Heart left ventricle (tissue), 16 donors: ENCODE results near the gene GTF2E1. TPM values are rescaled to one million over a fixed set of nuclear protein-coding genes. Genes with fewer than 3 reads are reported as not detected.
"Not testable (repeated sequence)": the region's sequence is repeated elsewhere in the genome, so short reads cannot be mapped to it uniquely, and the experiment has no call there.

ENCODE experiments used
- ATAC-seq, 4 donors: fragments of 200-7000 bp; cut with Tn5 transposase; one replicate each; pipeline ENCODE4 v1.9.1; 2020 to 2022; ENCODE audit warnings: moderate library complexity in 4 of 4, mild to moderate bottlenecking in 3 of 4, moderate number of reproducible peaks in 1 of 4
- DNase-seq, 5 donors: peaks; one replicate each; pipeline ENCODE4 v3.0.0-alpha.2; 2020
- H3K27ac ChIP-seq, 12 donors: fragments of 200-600 bp; sonication (generic) in 4 of 12; one replicate each; pipeline versions ENCODE4 v1.5.0 to v1.8.0; 2016 to 2022; ENCODE audit warnings: mild to moderate bottlenecking in 2 of 12
- H3K27me3 ChIP-seq, 9 donors: fragments of 200-600 bp; sonication (generic) in 2 of 9; one replicate each; pipeline versions ENCODE4 v1.5.1 to v1.8.0; 2016 to 2022; ENCODE audit warnings: mild to moderate bottlenecking in 3 of 9
- H3K36me3 ChIP-seq, 9 donors: fragments of 200-600 bp; sonication (generic) in 2 of 9; one replicate each; pipeline versions ENCODE4 v1.5.0 to v1.8.0; 2018 to 2022; ENCODE audit warnings: mild to moderate bottlenecking in 2 of 9
- H3K4me1 ChIP-seq, 12 donors: fragments of 200-600 bp; sonication (generic) in 4 of 12; one replicate each; pipeline versions ENCODE4 v1.5.0 to v1.8.0; 2016 to 2022; ENCODE audit warnings: mild to moderate bottlenecking in 3 of 12
- H3K4me3 ChIP-seq, 12 donors: fragments of 200-600 bp; sonication (generic) in 4 of 12; one replicate each; pipeline versions ENCODE4 v1.5.0 to v1.8.0; 2017 to 2022; ENCODE audit warnings: mild to moderate bottlenecking in 9 of 12, moderate library complexity in 4 of 12
- H3K9me3 ChIP-seq, 12 donors: fragments of 200-600 bp; sonication (generic) in 4 of 12; one replicate each; pipeline versions ENCODE4 v1.5.0 to v1.8.0; 2016 to 2022; ENCODE audit warnings: mild to moderate bottlenecking in 1 of 12
- CTCF ChIP-seq, 12 donors: fragments of 200-600 bp; sonication (generic) in 4 of 12; IDR thresholded peaks; one replicate each; pipeline versions ENCODE4 v1.5.0 to v1.8.0; 2018 to 2022; ENCODE audit warnings: antibody characterized with exemption in 12 of 12, mild to moderate bottlenecking in 5 of 12
- POLR2A ChIP-seq, 2 donors: fragments of 450-650 bp; IDR thresholded peaks; one replicate each; pipeline ENCODE4 v1.6.1; 2017; ENCODE audit warnings: antibody characterized with exemption in 2 of 2, mild to moderate bottlenecking in 2 of 2, moderate library complexity in 2 of 2
- WGBS, 4 donors: extraction: QIAGEN DNeasy Blood & Tissue Kit in 2 of 4; methylation state at CpG; one replicate each; pipeline versions ENCODE4 v1.1.5 to v1.1.7; 2013 to 2018; 5-methylcytosine and 5-hydroxymethylcytosine counted together
- intact Hi-C, 10 donors: fragments of 100-400 bp; cut with DNase I; formaldehyde crosslinking; loops; one replicate each; pipeline versions ENCODE4 v1.11.1 to v1.14.2; 2022
- polyA plus RNA-seq, 2 donors: library from polyadenylated mRNA; stranded (reverse); fragments of 200-250 nt; gene quantifications; one replicate each; pipeline ENCODE4 v1.2.3, GENCODE V29; 2013
- total RNA-seq, 9 donors: library from RNA; depleted of rRNA in 2 of 9; stranded (reverse); fragments of >200 nt in 2 of 9; fragmentation: NEBNext Ultra II Directional in 3 of 9; extraction: Animal tissue kit (Norgen Biotek cat#: 25700) in 3 of 9; gene quantifications; one replicate each; pipeline versions ENCODE4 v1.1.0 to v1.2.4, GENCODE V29; 2016 to 2023
- donor health status: ischemic (EF 13 %, LVEDD 7.1; RV severe dilation, severe dysfunction).
- donor health status: healthy with polysubstance abuse.
- donor health status: DM: no; HTN: yes; CAD: no.
- donor health status: DM: no; HTN: no; CAD: no.
- donor health status: ischemic (EF 25% LVEDD 6.9; RV normal size, moderate dysfunction).
- donor health status: ischemic (EF 25% LVEDD 5.7; RV mildly dilated, moderate dysfunction).
- donor health status: healthy.
- donor health status: DM: yes; HTN: yes; CAD: no.
- donor health status: ischemic (EF 35%, LVEDD 5.7; RV mildly dilated, moderate dysfunction).
- donor health status: nonischemic (EF 11% LVEDD 7.7; RV severe dilation, severe dysfunction).
- donor health status: DM: yes; HTN: yes; CAD: no.
- donor health status: PGD.
- donor health status: ischemic (EF 29% LVEDD 5.4; RV normal size, mild dysfunction).
- donor health status: nonischemic (EF 23%, LVEDD 6.1; RV moderate dilation, normal function).

Gene GTF2E1
- total and polyA plus RNA-seq, 11 donors, result 3.7 to 15.1 (median 10.8) TPM

GRCh38 chr3:120778776-120779175 lies 36.2 kb downstream of the GTF2E1 start:
- intact Hi-C loops, result no loop called here
- TF ChIP-seq CTCF (IDR thresholded peaks at IDR 0.05) (no peak), POLR2A (IDR thresholded peaks at IDR 0.05) (no peak)
- Histone ChIP-seq H3K36me3 (peaks cover 0 to 65% (median 35%) of the 10 kb centered on the region in 9 donors), H3K4me1 (no peaks in the 10 kb centered on the region), H3K4me3 (no peak overlapping the region), H3K9me3 (no peaks in the 10 kb centered on the region), H3K27ac (no peak overlapping the region), H3K27me3 (no peaks in the 10 kb centered on the region)
- WGBS, 4 donors, result 98% methylated on average over 3 of the region's 3 CpGs
- no peak for DNase-seq
- no peak for ATAC-seq

- ATAC-seq (peak in 1 of 4 donors; percentile 22), DNase-seq (no peak)
- Histone ChIP-seq H3K36me3 (peaks cover 0 to 57% (median 30%) of the 10 kb centered on the region in 9 donors), H3K4me3 (no peak overlapping the region), H3K27me3 (no peaks in the 10 kb centered on the region), H3K27ac (no peak overlapping the region), H3K4me1 (no peaks in the 10 kb centered on the region), H3K9me3 (no peaks in the 10 kb centered on the region)
- 87 to 91% (median 90%) methylated on average over 13 of the region's 13 CpGs for WGBS, 4 donors
- TF ChIP-seq POLR2A (IDR thresholded peaks at IDR 0.05) (no peak), CTCF (IDR thresholded peaks at IDR 0.05) (no peak)
- intact Hi-C loops, result no loop called here
Measured at GRCh38 chr3:120780977-120781376, 38.4 kb downstream of the GTF2E1 start.

- intact Hi-C loops, ATAC-seq, H3K27me3 ChIP-seq, H3K4me1 ChIP-seq, DNase-seq, H3K9me3 ChIP-seq, H3K4me3 ChIP-seq, H3K27ac ChIP-seq: not testable (repeated sequence)
- H3K36me3 ChIP-seq, result peaks cover 0 to 21% (median 15%) of the 10 kb centered on the region in 9 donors
- 74 to 92% (median 82%) methylated on average over 5 of the region's 5 CpGs for WGBS, 4 donors
Measured at GRCh38 chr3:120785832-120786231, 43.3 kb downstream of the GTF2E1 start.

GRCh38 chr3:120791010-120791409 lies 48.5 kb downstream of the GTF2E1 start:
- H3K4me3 ChIP-seq, result no peak overlapping the region
- H3K27me3 ChIP-seq, result no peaks in the 10 kb centered on the region
- WGBS, 4 donors, result 89 to 95% (median 94%) methylated on average over 1 of the region's 1 CpG
- DNase-seq (no peak), ATAC-seq (no peak)
- intact Hi-C loops, result loop anchor here in 5 of 10 donors (5.0 to 10.0 kb wide), 3 partner anchors 376 to 549 kb away; no protein-coding TSS in a partner anchor
- no peaks in the 10 kb centered on the region for H3K9me3 ChIP-seq
- no peaks in the 10 kb centered on the region for H3K36me3 ChIP-seq
- H3K27ac ChIP-seq, result no peak overlapping the region
- H3K4me1 ChIP-seq, result no peaks in the 10 kb centered on the region
- no peak for TF ChIP-seq POLR2A (IDR thresholded peaks at IDR 0.05)
- no peak for TF ChIP-seq CTCF (IDR thresholded peaks at IDR 0.05)

GRCh38 chr3:120791913-120792312 lies 49.4 kb downstream of the GTF2E1 start:
- DNase-seq (no peak), ATAC-seq (no peak)
- 21 to 62% (median 48%) methylated on average over 1 of the region's 1 CpG for WGBS, 4 donors
- Histone ChIP-seq H3K27ac (no peak overlapping the region), H3K9me3 (no peaks in the 10 kb centered on the region), H3K4me3 (no peak overlapping the region), H3K4me1 (no peaks in the 10 kb centered on the region), H3K36me3 (no peaks in the 10 kb centered on the region), H3K27me3 (no peaks in the 10 kb centered on the region)
- no peak for TF ChIP-seq CTCF (IDR thresholded peaks at IDR 0.05)
- TF ChIP-seq POLR2A (IDR thresholded peaks at IDR 0.05), result no peak
- intact Hi-C loops, result loop anchor here in 5 of 10 donors (2.0 to 10.0 kb wide), 4 partner anchors 231 to 550 kb away; no protein-coding TSS in a partner anchor
